CD4-positive, alpha-beta T cell treated with Interleukin-4 for 1 hour (primary cell): Measurements from ENCODE around the gene KLHL36.
"Not testable (repeated sequence)": the region's sequence is repeated elsewhere in the genome, so short reads cannot be mapped to it uniquely, and the experiment has no call there.

ENCODE experiments used
- DNase-seq, 2 donors: peaks; one replicate each; pipeline ENCODE4 v3.0.0-alpha.2; 2020 to 2022

KLHL36 gene

GRCh38 chr16:84617041-84617790 lies 31.1 kb upstream of the KLHL36 start:
- DNase-seq = peak in 1 of 2 donors; percentile 28

- DNase-seq = peak; percentile 95
These were observed 30.3 kb upstream of the KLHL36 start, which contains the start of gene COTL1 for GRCh38 chr16:84617791-84618580. Gene COTL1, minus strand, starts transcription at chr16:84618078. Its CDS starts 164 bp downstream, at chr16:84617914.

- DNase-seq = no peak
These were observed 29.5 kb upstream of the KLHL36 start for GRCh38 chr16:84618581-84619460.

GRCh38 chr16:84620913-84621312 lies 27.4 kb upstream of the KLHL36 start:
- not testable (repeated sequence) for DNase-seq

GRCh38 chr16:84625556-84625955 lies 22.8 kb upstream of the KLHL36 start:
- DNase-seq = no peak

GRCh38 chr16:84628226-84628731 lies 20.0 kb upstream of the KLHL36 start:
- DNase-seq = no peak

- DNase-seq = no peak
These were observed 18.7 kb upstream of the KLHL36 start for GRCh38 chr16:84629580-84629979.

- DNase-seq = no peak
These were observed 18.3 kb upstream of the KLHL36 start for GRCh38 chr16:84630009-84630408.

GRCh38 chr16:84630446-84631152 lies 17.7 kb upstream of the KLHL36 start:
- no peak for DNase-seq

- no peak for DNase-seq
These were observed 17.2 kb upstream of the KLHL36 start for GRCh38 chr16:84631153-84631466.

GRCh38 chr16:84631886-84632285 lies 16.4 kb upstream of the KLHL36 start:
- no peak for DNase-seq

GRCh38 chr16:84632862-84633261 lies 15.4 kb upstream of the KLHL36 start:
- not testable (repeated sequence) for DNase-seq

GRCh38 chr16:84633622-84634021 lies 14.7 kb upstream of the KLHL36 start:
- DNase-seq = no peak

GRCh38 chr16:84635702-84636101 lies 12.6 kb upstream of the KLHL36 start:
- no peak for DNase-seq

- DNase-seq = no peak
These were observed 10.6 kb upstream of the KLHL36 start for GRCh38 chr16:84637709-84638108.

- no peak for DNase-seq
These were observed 10.0 kb upstream of the KLHL36 start for GRCh38 chr16:84638231-84638806.

GRCh38 chr16:84640145-84640544 lies 8.2 kb upstream of the KLHL36 start:
- DNase-seq = no peak

GRCh38 chr16:84641643-84642358 lies 6.5 kb upstream of the KLHL36 start:
- no peak for DNase-seq

- no peak for DNase-seq
These were observed 5.1 kb upstream of the KLHL36 start for GRCh38 chr16:84643180-84643583.

GRCh38 chr16:84643674-84644073 lies 4.6 kb upstream of the KLHL36 start:
- DNase-seq = no peak
